Tibial nerve (tissue), 4 donors: ENCODE results near the gene PTCD1. TPM values are rescaled to one million over a fixed set of nuclear protein-coding genes. Genes with fewer than 3 reads are reported as not detected.

Experiments used
- DNase-seq, 2 donors: peaks; one replicate each; pipeline ENCODE4 v3.0.0-alpha.2; 2019; ENCODE audit warnings: low spot score in 2 of 2
- H3K27ac ChIP-seq, 4 donors: fragments of 200-600 bp; sonication (generic) in 3 of 4; one replicate each; pipeline ENCODE4 v1.5.1; 2017 to 2019; ENCODE audit warnings: mild to moderate bottlenecking in 1 of 4
- H3K27me3 ChIP-seq, 2 donors: fragments of 200-600 bp; sonication (generic) in 1 of 2; one replicate each; pipeline versions ENCODE4 v1.5.1 to v1.6.0; 2017 to 2019
- H3K36me3 ChIP-seq, 3 donors: fragments of 200-600 bp; sonication (generic); one replicate each; pipeline ENCODE4 v1.5.1; 2018 to 2019
- H3K4me1 ChIP-seq, 4 donors: fragments of 200-600 bp; sonication (generic) in 3 of 4; one replicate each; pipeline ENCODE4 v1.5.1; 2017 to 2019
- H3K4me3 ChIP-seq, 4 donors: fragments of 200-600 bp; sonication (generic) in 3 of 4; one replicate each; pipeline ENCODE4 v1.5.1; 2017 to 2019; ENCODE audit warnings: mild to moderate bottlenecking in 1 of 4, moderate library complexity in 1 of 4
- H3K9me3 ChIP-seq, 4 donors: fragments of 200-600 bp; sonication (generic) in 3 of 4; one replicate each; pipeline ENCODE4 v1.5.1; 2017 to 2019
- EP300 ChIP-seq, 2 donors: sonication (generic); formaldehyde crosslinking; IDR thresholded peaks; one replicate each; pipeline ENCODE4 v1.6.1; 2017; ENCODE audit warnings: antibody characterized with exemption in 2 of 2, mild to moderate bottlenecking in 1 of 2
- POLR2A ChIP-seq, 2 donors: fragments of 450-650 bp; IDR thresholded peaks; one replicate each; pipeline ENCODE4 v1.6.1; 2017; ENCODE audit warnings: antibody characterized with exemption in 2 of 2, mild to moderate bottlenecking in 2 of 2, moderate library complexity in 2 of 2
- WGBS, 2 donors: methylation state at CpG; one replicate each; pipeline ENCODE4 v1.1.5; 2018; 5-methylcytosine and 5-hydroxymethylcytosine counted together
- total RNA-seq, 4 donors: library from RNA; depleted of rRNA; stranded (reverse); fragments of >200 nt; gene quantifications; one replicate each; pipeline ENCODE4 v1.1.0, GENCODE V29; 2016
- TF ChIP-seq, protein P1 (sequence below), 5 experiments: fragments of 200-600 bp in 3 of 5; fragments of 450-650 bp in 2 of 5; sonication (generic) in 3 of 5; IDR thresholded peaks; one replicate each; pipeline ENCODE4 v1.5.1; 2016 to 2019; ENCODE audit warnings: antibody characterized with exemption in 5 of 5, mild to moderate bottlenecking in 3 of 5, moderate library complexity in 2 of 5

The PTCD1 gene
- total RNA-seq, 4 donors from 2014 or later, result 6.9 to 10.8 (median 9.5) TPM

DNA sequence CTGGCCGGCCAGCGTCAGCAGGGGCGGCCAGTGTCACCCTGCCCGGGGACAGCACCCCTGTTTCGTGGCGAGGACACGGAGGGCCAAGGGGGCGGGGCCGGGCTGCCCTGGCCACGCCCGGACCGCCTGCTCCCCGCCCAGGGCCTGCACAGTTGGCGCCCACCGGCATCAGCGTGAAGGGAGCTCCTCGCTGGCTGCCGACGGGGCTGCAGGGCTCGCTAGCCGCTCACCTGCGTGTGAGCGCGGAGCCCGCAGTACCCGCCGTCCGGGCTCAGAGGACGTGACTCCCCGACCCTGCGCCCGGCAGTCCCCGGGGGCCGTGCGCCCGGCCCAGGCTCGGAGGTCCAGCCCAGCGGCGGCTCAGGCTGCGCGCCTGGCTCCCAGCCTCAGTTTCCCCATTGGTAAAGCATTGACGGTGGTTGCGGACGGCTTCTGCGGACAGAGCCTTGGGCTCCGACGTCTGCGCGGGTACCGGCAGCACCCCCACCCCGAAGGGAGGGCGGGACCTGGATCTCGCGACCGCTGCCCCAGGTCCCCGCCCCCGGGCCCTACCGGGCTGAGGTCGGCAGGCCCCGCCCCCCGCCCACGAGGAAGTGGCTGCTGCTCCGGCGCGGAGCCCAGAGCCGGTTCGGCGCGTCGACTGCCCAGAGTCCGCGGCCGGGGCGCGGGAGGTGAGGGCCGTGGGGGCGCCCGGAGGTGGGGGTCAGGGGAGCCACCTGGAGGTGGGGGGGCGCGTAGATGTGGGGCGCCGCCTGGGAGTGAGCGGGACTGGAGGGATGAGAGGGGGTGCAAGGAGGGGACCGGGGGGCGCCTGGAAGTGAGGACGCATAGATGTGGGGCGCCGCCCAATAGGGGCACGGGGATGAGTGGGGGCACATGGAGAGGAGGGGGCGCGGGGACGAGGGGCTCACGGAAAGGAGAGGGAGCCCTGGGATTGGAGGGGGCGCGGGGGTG, 64.2 kb downstream of the PTCD1 start, which contains the start of gene ARPC1B:
TSS of gene ARPC1B (plus strand) at position 620 of the 954 bp plus-strand sequence. CDS start 10,985 bp downstream, outside the sequence.
- peak within 1 kb of the TSS; percentile 81 to 99 (median 92) for H3K4me3 ChIP-seq
- no peaks in the 10 kb centered on the region for H3K9me3 ChIP-seq
- TF ChIP-seq POLR2A (IDR thresholded peaks at IDR 0.05) (peak; percentile 3 to 50), EP300 (IDR thresholded peaks at IDR 0.05) (peak in 1 of 2 donors; percentile 44)
- TF ChIP-seq, protein P1, sequence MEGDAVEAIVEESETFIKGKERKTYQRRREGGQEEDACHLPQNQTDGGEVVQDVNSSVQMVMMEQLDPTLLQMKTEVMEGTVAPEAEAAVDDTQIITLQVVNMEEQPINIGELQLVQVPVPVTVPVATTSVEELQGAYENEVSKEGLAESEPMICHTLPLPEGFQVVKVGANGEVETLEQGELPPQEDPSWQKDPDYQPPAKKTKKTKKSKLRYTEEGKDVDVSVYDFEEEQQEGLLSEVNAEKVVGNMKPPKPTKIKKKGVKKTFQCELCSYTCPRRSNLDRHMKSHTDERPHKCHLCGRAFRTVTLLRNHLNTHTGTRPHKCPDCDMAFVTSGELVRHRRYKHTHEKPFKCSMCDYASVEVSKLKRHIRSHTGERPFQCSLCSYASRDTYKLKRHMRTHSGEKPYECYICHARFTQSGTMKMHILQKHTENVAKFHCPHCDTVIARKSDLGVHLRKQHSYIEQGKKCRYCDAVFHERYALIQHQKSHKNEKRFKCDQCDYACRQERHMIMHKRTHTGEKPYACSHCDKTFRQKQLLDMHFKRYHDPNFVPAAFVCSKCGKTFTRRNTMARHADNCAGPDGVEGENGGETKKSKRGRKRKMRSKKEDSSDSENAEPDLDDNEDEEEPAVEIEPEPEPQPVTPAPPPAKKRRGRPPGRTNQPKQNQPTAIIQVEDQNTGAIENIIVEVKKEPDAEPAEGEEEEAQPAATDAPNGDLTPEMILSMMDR (IDR thresholded peaks at IDR 0.05), result no peak
- H3K27ac ChIP-seq, result peak within 1 kb of the TSS; percentile 82 to 98 (median 90)
- WGBS, 2 donors, result 1 to 2% methylated on average over 34 to 35 of the region's 95 CpGs
- H3K36me3 ChIP-seq, result peaks cover 0 to 16% (median 7%) of the 10 kb centered on the region in 3 donors
- peak; percentile 63 to 67 for DNase-seq
- H3K4me1 ChIP-seq, result peaks cover 0 to 71% (median 15%) of the 10 kb centered on the region in 4 donors
- H3K27me3 ChIP-seq, result no peaks in the 10 kb centered on the region

DNA sequence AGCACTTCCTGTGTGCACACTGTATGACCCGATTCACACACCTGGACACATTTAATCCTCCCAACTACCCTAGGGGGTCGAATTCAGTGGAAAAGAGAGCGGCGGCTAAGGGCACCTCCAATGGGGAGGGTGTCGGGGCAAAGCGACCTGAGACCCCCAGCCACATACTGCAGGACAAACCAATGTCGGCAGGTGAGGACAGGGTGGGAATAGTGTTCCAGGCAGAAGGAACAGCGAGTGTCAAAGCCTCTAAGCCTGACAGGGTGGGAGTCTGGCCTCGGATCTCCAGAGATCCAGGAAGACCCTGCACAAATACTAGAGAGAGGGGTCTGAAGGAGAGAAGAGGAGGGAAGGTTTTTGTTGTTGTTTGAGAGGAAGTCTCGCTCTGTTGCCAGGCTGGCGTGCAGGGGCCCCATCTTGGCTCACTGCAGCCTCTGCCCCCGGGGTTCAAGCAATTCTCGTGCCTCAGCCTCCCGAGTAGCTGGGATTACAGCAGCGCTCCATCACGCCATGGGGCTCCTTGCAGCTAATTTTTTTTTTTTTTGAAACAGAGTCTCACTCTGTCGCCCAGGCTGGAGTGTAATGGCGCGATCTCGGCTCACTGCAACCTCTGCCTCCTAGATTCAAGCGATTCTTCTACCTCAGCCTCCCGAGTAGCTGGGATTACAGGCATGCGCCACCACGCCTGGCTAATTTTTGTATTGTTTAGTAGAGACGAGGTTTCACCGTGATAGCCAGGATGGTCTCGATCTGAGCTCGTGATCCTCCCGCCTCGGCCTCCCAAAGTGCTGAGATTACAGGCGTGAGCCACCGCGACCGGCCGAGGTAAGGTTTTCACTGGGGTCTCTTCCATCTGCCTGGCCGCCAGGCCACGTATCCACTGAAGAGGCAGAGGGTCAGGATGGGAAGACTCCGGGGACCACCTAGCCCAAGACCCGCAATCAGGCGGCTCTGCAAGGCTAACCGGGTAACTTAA, 65.2 kb downstream of the PTCD1 start:
- TF ChIP-seq, protein P1 (IDR thresholded peaks at IDR 0.05), result no peak
- TF ChIP-seq EP300 (IDR thresholded peaks at IDR 0.05) (no peak), POLR2A (IDR thresholded peaks at IDR 0.05) (no peak)
- 78 to 79% methylated on average over 41 of the region's 41 CpGs for WGBS, 2 donors

DNA sequence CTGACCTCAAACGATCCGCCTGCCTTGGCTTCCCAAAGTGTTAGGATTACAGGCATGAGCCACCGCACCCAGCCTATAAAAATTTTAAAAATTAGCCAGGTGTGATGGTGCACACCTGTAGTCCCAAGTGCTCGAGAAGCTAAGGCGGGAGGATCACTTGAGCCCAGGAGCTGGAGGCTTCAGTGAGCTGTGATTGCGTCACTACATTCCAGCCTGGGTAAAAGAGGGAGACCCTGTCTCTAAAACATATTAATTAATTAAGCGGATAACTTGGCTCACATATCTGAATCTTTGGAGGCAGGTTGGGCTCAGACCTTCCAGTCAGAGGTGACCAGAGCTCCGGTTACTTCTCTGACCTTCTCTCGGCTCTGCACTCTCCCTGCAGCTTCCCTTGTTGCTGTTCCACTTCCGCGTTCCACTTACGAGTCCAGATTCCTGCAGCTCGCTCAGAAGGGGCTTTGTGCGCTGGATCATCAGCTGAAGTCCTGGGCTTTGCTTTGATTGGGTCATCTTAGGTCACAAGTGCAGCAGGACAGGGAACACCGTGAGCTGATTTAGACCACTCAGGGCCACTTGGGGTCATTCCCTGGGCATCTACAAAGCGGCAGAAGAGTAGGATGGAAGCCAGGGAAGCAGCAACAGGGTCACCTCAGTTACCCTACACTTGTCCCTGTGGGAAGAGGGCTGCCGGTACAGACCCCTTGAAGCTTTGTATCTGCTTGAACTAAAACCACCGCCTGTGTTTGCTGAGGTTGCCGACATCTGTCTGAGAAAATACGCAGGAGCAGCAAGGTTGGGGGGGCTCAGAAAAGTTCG, 66.1 kb downstream of the PTCD1 start:
- Histone ChIP-seq H3K4me1 (peaks cover 0 to 53% (median 8%) of the 10 kb centered on the region in 4 donors), H3K36me3 (peaks cover 0 to 27% (median 3%) of the 10 kb centered on the region in 3 donors), H3K9me3 (no peaks in the 10 kb centered on the region), H3K4me3 (peak overlapping the region in 1 of 4 donors; percentile 1), H3K27ac (peak overlapping the region in 3 of 4 donors; percentile 37 to 91 (median 89)), H3K27me3 (no peaks in the 10 kb centered on the region)
- TF ChIP-seq EP300 (IDR thresholded peaks at IDR 0.05), result no peak
- TF ChIP-seq, protein P1 (IDR thresholded peaks at IDR 0.05), result no peak
- WGBS, 2 donors, result 37 to 47% methylated on average over 21 of the region's 21 CpGs
- no peak for DNase-seq

More for the DNA sequence above, 65.2 kb downstream of the PTCD1 start:
- H3K4me1 ChIP-seq, result peaks cover 0 to 61% (median 9%) of the 10 kb centered on the region in 4 donors
- H3K27ac ChIP-seq, result peak overlapping the region; percentile 82 to 98 (median 90)
- DNase-seq, result no peak
- H3K36me3 ChIP-seq, result peaks cover 0 to 24% (median 7%) of the 10 kb centered on the region in 3 donors
- no peaks in the 10 kb centered on the region for H3K9me3 ChIP-seq
- H3K4me3 ChIP-seq, result peak overlapping the region; percentile 81 to 99 (median 92)
- H3K27me3 ChIP-seq, result no peaks in the 10 kb centered on the region

DNA sequence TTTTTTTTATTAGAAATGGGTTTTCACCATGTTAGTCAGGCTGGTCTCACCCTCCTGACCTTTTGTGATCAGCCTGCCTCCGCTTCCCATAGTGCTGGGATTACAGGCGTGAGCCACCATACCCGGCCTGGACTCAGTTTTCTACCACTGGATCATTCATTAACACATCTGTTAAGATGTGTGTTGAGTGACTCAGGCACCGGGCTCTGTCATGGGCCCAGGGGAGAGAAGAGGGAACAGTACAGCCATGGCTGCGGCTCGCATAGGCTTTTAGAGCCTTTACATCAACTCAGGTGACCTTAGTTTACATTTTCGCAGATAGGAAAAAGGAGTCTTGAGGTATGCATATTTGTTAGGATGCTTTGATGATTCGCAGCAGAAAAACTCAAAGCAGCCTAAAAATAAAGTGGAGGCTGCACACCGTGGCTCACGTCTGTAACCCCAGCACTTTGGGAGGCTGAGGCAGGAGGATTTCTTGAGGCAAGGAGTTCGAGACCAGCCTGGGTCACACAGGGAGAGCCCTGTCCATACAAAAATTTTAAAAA, 67.2 kb downstream of the PTCD1 start:
- no peaks in the 10 kb centered on the region for H3K27me3 ChIP-seq
- WGBS, 2 donors, result 89 to 92% methylated on average over 11 of the region's 11 CpGs
- H3K36me3 ChIP-seq, result peaks cover 0 to 28% (median 0%) of the 10 kb centered on the region in 3 donors
- no peak for DNase-seq
- no peak overlapping the region for H3K4me3 ChIP-seq
- peaks cover 0 to 50% (median 8%) of the 10 kb centered on the region in 4 donors for H3K4me1 ChIP-seq
- TF ChIP-seq, protein P1 (IDR thresholded peaks at IDR 0.05), result no peak
- TF ChIP-seq EP300 (IDR thresholded peaks at IDR 0.05) (no peak), POLR2A (IDR thresholded peaks at IDR 0.05) (no peak)
- H3K9me3 ChIP-seq, result no peaks in the 10 kb centered on the region
- H3K27ac ChIP-seq, result peak overlapping the region in 1 of 4 donors; percentile 89
